Measurements from ENCODE around the gene RBM38. TPM values are rescaled to one million over a fixed set of nuclear protein-coding genes. Genes with fewer than 3 reads are reported as not detected.
A peak's percentile ranks its signal among the peaks of the same experiment; 100 is the strongest.
"Not testable (repeated sequence)": the region's sequence is repeated elsewhere in the genome, so short reads cannot be mapped to it uniquely, and the experiment has no call there.

Gene RBM38
- total RNA-seq, 1 donor from 2014 or later, result 28.1 TPM

DNA sequence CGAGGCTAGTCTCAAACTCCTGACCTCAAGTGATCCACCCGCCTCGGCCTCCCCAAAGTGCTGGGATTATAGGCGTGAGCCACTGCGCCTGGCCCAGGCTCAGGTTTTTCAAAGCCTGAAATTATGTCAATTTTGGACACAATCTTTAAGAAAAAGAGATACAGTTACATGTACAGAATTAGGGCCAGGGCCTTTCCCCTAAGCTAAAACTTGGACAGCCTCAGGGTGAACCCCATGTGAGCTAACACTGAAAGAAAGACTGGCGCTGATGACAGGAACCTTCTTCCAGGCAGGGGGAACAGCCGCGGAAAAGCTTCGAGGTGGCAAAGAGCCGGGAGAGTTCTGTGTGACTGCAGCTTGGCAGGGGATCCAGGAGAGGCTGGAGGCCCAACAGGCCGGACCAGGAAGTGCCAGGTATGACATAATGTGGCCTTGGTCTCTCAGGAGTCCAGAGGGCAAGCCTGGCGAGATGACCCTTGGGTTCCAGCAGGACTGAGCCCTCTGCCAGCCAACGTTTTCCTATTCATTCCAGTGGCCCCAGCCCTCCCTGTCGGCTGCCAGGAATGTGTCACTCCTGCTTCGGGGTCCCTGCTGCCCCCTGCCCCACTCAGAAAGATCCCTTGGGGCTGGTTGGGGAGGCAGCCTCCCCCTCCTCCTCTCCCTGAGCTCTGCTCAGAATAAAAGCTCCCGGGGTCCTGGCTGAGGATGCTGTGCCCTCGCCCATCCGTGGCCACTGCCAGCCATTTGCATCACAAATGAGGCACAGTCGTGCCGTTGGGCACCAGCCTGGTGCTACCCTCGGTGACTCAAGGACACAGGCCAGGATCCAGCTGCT is 37.3 kb downstream of the RBM38 start:
- intact Hi-C loops (cut with DNase I), result no loop called here
- ATAC-seq (no peak), DNase-seq (ENCODE audit: low spot score) (no peak)

DNA sequence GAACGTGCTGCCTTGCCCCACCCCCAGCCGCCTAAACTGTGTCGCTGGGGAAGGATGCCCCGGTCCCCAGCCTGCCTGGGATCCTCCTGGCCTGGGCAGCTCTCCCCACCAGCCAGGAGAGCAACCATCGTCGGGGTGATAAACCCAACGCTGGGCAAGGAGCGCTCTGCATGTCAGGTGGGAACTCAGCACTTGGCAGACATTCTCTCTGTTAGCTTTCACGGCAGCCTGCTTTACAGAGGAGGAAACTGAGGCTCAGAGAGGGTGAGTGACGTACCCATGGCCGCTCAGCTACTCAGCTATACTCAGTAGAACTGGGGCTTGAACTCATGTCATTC is 37.9 kb downstream of the RBM38 start:
- intact Hi-C loops (cut with DNase I), result no loop called here
- ATAC-seq, result no peak

DNA sequence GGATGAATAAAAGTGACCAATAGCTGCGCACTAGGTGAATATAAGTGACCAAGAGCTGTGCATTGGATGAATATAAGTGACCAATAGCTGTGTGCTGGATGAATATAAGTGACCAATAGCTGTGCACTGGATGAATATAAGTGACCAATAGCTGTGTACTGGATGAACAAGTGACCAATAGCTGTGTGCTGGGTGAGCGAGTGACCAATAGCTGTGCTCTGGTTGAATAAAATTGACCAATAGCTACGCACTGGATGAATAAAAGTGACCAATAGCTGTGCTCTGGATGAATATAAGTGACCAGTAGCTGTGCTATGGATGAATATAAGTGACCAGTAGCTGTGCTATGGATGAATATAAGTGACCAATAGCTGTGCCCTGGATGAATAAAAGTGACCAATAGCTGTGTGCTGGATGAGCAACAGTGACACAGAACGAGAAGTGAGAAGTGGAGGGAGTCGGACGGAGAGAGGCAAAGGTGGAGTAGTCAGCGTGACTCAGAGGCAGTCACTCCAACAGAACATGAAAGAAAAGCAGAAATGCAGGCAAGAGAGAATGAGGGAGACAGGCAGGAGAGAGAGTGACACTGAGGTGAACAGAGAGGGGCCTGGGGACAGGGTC is 38.5 kb downstream of the RBM38 start:
- DNase-seq (ENCODE audit: low spot score), result no peak
- intact Hi-C loops (cut with DNase I), result no loop called here
- no peak for ATAC-seq

More for the DNA sequence above, 37.9 kb downstream of the RBM38 start:
- no peak for DNase-seq (ENCODE audit: low spot score)

DNA sequence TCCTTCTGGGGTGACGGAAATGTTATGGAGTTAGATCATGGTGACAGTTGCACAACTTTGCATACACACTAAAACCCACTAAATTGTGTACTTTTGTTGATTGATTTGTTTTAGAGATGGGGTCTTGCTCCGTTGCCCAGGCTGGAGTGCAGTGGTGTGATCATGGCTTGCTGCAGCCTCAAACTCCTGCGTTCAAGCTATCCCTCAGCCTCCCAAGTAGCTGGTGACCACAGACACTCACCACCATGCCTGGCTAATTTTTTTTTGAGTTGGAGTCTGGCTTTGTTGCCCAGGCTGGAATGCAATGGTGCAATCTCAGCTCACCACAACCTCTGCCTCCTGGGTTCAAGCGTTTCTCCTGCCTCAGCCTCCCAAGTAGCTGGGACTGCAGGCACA is 39.0 kb downstream of the RBM38 start:
- ATAC-seq; intact Hi-C loops (cut with DNase I); DNase-seq (ENCODE audit: low spot score): not testable (repeated sequence)

DNA sequence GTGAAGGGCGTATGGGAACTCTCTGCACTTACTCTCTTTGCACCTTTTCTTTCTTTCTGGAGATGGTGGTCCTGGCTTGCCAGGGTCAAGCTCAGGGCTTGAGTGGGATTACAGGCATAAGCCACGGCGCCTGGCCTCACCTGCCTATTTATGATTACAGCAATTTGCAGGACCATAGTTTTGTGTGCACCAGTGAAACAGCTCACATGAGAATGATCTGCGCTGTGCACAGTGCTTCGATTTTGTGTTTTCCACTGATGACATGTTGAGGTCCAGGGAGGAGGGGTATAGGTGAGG is 40.3 kb downstream of the RBM38 start:
- DNase-seq (ENCODE audit: low spot score) (no peak), ATAC-seq (no peak)
- intact Hi-C loops (cut with DNase I), result no loop called here

DNA sequence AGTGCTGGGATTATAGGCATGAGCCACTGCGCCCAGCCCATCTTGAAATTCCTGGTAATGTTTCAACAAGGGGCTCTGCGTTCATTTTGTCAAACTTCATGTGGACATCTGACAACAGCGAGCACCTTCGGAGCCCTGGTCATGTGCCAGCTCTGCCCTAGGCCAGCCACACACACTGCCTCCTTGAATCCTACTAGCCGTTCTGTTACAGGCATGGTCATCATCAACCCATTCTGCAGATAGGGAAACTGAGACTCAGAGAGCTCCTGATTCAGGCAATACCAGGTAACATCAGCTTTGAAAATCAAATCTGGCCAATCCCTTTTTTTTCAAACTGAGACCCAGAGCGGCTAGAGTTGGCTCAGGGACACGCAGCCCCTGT is 41.3 kb downstream of the RBM38 start:
- intact Hi-C loops (cut with DNase I), result no loop called here
- DNase-seq (ENCODE audit: low spot score), result no peak
- ATAC-seq, result no peak

DNA sequence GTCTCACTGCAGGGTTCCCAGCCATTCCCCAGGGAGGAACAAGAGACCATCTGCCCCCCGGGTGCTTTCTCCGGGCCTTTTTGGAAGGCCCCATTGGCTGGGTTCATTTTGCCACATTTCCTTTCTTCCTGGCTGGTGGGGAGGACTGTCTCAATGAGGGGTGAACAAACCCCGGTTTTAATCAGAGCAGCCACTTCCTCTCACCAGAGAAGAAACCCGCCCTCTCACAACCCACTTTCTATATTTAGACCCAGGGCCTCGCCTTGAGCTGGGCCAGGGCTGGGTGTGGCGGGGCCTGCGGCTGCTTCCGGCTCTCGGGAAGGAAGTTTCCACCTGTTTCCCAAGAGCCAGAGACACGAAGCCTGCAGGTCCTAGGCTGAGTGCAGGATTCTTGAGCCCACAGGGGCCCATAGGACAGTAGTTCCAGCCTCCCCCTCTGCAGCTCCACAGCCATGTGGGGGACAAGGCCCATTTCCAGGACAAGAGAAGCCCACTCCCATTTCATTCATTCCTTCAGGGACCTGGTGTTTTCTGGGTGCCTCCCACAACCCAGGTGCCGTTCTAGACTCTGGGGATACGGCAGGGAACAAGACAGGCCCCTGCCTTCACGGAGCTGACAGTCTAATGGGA is 41.8 kb downstream of the RBM38 start:
- intact Hi-C loops (cut with DNase I), result no loop called here
- ATAC-seq, result peak; percentile 42
- no peak for DNase-seq (ENCODE audit: low spot score)

DNA sequence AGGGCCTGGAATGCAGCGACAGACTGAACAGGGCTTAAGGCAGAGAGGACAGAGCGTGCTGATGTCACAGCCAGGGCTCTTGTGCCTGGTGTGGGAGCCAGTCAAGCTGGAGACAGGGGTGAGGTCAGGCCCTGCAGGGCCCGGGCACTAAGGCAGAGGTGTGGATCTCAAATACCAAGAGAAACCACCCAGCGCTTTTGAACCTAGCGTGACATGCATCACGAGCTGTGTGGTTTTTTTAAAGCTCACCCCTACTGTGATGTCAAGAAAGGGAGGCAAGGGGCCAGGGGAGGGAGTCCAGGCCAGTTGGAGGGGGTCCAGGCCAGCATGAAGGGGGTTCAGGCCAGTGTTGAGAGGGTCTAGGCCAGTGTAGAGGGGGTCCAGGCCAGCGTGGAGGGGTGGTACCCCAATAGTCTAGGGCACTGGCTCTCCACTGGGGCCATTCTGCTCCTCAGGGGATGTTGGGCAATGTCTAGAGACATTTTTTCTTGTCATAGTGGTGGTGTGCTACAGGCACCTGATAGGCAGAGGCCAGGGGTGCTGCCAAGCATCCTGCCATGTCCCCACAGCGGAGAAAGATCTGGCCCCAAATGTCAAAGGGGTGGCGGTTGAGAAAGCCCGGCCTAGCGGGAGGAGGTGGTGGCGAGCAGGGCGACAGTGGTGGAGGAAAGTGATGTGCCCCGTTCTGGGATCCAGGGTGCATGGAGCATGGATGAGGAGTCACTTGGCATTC is 42.6 kb downstream of the RBM38 start:
- intact Hi-C loops (cut with DNase I), result no loop called here
- ATAC-seq (no peak), DNase-seq (ENCODE audit: low spot score) (no peak)

DNA sequence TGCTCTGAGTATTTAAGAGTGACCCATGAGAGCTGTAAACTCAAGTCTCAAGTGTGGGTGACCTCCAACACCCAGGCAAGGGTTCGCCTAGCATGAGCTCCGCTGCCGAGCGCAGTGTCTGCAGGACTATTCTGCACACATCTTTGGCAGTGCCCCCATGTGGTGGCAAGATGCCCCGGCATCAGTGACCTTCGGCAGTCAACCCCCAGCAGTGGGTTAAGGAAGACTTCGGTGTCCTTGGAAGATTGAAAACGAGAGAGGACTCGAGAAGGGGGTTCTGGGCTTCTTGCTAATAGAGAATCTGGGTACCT is 43.1 kb downstream of the RBM38 start:
- no peak for ATAC-seq
- intact Hi-C loops (cut with DNase I), result no loop called here
- DNase-seq (ENCODE audit: low spot score), result no peak

DNA sequence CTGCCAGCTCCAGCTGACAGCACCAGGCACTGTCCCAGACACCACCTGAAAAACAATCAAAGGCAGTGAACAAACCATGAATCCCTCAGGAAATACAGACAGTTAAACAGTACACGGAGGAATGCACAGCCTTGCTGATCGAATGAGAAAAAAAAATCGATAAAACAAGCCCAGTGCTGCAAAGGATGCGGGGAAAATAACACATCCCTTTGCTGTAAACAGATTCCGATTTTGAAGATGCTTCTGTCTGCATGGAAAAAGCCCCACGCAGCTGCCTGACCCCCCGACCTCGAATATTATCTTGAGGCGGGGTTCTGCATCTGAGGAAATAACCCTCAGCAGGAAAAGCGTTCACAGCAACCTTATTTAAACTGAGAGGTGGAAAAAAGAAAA is 43.9 kb downstream of the RBM38 start:
- ATAC-seq (no peak), DNase-seq (ENCODE audit: low spot score) (no peak)

DNA sequence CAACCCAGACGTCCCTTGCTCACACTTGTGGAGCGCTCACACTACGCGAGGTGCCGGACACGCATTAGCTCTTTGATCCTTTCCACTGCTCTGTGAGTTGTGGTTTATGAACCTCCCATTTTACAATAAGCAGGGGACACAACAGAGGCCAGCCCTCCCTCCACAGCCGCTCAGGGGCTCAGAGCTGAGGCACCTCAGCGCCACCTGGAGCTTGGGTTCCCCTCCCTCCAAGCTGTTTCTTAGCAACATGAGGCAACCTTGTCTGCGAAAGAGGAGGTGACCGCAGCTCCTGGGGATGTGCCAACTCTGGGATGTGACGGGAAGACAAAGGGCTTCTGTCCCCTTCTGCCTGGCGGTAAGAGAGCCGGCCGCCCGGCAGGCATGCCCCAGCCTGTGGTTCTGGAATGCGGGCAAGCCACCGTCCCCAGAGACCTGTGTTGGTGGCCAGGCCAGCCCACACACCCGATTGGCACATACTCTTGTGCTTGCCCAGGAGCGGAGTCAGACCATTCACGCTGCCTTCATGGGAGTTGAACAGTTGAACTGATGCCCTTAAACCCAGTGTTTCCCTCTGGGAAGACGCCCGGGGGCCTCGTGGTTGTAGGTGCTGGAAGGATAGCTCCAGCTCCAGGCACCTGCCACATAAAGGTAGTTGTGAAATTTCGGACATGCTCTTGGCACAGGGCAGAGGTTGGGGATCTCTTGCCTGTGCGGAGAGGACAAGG is 44.5 kb downstream of the RBM38 start:
- intact Hi-C loops (cut with DNase I), result no loop called here
- ATAC-seq, result peak; percentile 45
- DNase-seq (ENCODE audit: low spot score), result peak; percentile 75

More for the DNA sequence above, 43.9 kb downstream of the RBM38 start:
- intact Hi-C loops (cut with DNase I), result no loop called here

DNA sequence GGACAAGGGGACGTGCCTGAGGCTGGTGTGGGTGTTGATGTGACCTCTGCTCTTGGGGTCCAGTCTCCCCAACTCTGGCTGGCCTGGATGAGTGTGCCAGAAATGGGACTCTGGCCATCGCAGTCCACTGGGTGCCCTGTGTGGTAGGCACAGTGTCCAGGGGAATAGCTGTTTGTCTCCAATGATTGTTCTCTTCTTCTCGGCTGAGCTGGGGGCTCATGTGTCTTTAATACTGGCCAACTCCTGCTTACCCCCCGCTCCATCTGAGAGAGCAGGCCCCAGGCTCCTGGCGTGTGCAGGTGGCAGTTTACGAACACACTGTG is 45.0 kb downstream of the RBM38 start:
- intact Hi-C loops (cut with DNase I), result no loop called here
- DNase-seq (ENCODE audit: low spot score), result no peak
- ATAC-seq, result no peak

DNA sequence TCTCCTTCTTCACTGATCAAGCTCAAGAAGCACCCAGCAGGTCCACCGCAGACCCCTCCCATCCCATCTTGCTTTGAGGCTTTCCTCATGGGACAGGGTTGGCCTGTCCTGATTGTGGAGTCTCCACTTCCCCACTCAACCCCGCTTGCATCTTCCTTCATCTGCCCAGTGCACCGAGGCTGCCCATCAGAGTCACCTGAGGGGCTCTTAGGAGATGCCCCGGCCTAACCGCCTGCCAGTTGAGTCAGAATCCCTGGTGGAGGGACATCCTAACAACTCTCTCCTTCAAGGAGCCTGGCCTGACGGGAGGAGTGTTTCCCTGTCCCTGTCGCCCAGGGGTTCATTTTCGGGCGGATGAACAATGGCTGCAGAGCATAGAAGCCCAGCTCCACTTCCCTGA is 46.1 kb downstream of the RBM38 start:
- no peak for ATAC-seq
- intact Hi-C loops (cut with DNase I), result no loop called here
- no peak for DNase-seq (ENCODE audit: low spot score)

DNA sequence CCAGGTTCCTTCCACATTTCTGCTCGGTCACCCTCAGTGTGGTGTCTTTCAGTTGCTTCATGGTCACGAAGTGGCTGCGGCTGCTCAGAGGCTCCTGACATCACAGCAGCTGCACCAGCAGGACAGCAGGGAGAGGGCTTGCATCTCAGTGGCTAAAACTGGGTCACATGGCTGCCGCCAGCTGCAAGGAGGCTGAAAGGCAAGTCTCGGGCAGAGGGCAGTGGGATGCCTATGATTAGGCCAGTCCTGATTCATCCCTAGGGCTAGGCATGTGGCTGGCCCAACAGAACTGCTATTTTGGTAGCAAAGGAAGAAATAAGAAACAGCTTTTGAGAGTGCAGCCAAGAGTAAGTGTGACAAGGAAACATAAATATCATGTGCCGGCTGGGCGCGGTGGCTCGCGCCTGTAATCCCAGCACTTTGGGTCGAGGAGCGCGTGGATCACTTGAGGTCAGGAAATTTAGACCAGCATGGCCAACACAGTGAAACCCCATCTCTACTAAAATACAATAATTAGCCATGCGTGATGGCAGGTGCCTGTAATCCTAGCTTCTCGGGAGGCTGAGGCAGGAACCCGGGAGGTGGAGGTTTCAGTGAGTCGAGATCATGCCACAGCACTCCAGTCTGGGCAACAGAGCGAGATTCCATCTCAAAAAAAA is 46.6 kb downstream of the RBM38 start:
- intact Hi-C loops (cut with DNase I), result no loop called here
- no peak for ATAC-seq
- no peak for DNase-seq (ENCODE audit: low spot score)

DNA sequence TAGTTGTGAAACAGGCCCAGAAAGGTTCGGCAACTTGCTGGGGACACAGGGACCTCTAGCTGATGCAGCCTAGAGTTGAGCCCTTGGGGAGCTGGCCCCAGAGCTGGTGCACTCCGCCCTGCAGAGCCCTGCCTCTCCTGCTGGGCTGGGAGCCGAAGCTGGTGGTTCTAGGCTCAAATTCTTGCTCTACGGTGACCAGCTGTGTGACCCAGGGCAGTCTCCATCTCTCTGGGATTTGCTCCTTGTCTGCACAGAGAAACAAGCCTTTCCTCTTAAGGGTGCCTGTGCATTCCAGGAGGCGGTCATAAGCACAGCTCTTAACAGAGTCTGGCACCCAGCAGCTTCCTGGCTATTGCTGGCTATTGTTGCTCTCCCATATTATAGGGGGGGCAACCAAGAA is 47.4 kb downstream of the RBM38 start:
- ATAC-seq (no peak), DNase-seq (ENCODE audit: low spot score) (no peak)
- intact Hi-C loops (cut with DNase I), result no loop called here

DNA sequence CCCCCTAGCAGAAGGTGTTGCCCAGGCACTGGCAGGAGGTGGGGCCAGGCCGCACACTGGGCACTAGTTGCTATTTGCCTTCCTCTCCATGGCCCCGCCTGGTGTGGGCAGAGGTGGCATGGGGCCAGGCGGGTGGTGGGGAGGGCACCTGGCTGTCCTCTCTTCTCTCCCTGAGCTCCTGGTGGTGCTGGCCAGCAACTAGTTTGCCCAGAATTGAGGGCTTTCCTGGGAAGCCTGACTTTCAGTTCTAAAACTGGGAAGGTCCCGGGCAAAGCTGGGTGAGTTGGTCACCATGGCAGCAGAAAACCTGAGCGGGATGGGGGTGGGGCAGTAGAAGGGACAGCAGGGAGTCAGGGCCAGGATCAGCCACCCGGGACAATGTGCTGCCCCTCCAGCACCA is 48.2 kb downstream of the RBM38 start:
- no peak for DNase-seq (ENCODE audit: low spot score)
- intact Hi-C loops (cut with DNase I), result no loop called here
- ATAC-seq, result no peak

DNA sequence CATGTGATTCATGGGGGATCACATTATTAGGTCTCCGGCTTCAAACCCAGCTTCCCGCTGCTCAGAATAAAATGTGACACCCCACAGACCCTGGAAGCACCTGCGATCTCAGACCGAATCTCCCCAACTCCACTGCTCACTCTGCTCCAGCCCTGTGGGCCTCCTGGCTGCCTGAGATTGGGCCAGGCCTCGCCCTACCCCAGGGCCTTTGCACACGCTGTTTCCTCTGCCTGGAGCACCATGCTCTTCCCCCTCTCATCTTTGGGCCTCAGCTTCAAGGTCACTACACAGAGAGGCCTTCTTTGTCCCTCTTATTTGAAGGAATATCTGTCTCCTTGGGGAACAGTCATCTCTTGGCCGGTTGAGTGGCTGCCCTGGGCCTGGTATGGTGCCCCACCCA is 48.8 kb downstream of the RBM38 start:
- intact Hi-C loops (cut with DNase I), result no loop called here
- no peak for ATAC-seq

DNA sequence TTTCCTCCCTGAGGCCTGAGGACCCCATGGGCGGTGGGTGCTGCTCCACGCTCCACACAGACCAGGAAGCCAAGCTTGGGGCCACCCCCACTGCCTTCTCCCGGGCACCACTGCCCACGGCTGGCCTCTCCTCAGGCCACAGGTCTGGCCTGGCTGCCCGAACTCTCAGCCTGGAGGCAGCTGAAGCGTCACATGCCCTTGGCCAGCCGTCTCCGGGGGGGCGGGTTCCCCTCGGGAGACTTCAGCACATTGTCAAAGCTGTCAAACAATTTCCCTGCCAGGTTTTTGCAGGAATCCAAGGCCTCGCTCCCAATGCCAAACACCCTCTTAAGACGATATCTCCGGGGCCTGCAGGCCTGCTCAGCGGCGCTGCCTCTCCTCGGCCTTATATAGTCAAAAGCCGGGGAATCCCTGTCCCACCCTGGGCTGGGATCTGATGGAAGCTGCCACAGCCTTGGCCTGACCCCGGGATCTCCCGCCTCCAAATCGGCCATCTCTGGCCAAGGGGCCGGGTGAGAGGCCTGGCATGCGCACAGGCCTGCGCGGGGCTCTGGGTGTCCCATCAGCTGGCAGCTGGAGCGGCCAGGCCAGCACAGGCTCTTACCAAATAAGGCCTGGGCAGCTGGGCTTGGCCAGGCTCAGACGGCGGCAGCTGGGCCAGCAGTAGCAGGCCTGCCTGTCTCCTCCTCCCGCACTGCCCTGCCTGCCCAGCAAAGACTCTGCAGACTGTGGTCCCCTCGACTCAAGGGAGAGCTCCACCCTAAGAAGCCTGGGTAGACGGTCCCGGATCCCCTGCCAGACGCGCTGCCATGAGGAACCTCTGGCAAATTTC is 49.7 kb downstream of the RBM38 start:
- ATAC-seq (peak; percentile 93), DNase-seq (ENCODE audit: low spot score) (peak; percentile 79)
- intact Hi-C loops (cut with DNase I), result no loop called here

More for the DNA sequence above, 48.8 kb downstream of the RBM38 start:
- no peak for DNase-seq (ENCODE audit: low spot score)
